GM23338 (cell line): ENCODE measurements around the gene MYO1D. TPM values are rescaled to one million over a fixed set of nuclear protein-coding genes. Genes with fewer than 3 reads are reported as not detected.

Source experiments
- ATAC-seq: fragments of 200-7000 bp; cut with Tn5 transposase; 3 replicates; pipeline ENCODE4 v1.9.1; 2020
- DNase-seq: peaks from one replicate; pipeline ENCODE4 v3.0.0-alpha.2; 2015; ENCODE audit warnings: low spot score
- H2AFZ ChIP-seq: fragments of 200-600 bp; sonication (generic); 2 replicates; pipeline ENCODE4 v1.8.0; 2016; ENCODE audit warnings: antibody characterized with exemption, mild to moderate bottlenecking, moderate library complexity
- H3F3A ChIP-seq: fragments of 200-600 bp; sonication (generic); replicated peaks from 2 replicates; pipeline ENCODE4 v1.8.0; 2017; ENCODE audit warnings: antibody characterized with exemption, mixed run types, low read depth
- H3K27ac ChIP-seq: fragments of 200-600 bp; sonication (generic); 2 replicates; pipeline ENCODE4 v1.6.1; 2016; ENCODE audit warnings: low read depth
- H3K27me3 ChIP-seq: fragments of 200-600 bp; sonication (generic); 2 replicates; pipeline ENCODE4 v1.8.0; 2016; ENCODE audit warnings: mild to moderate bottlenecking, mixed run types, moderate library complexity; ENCODE audit not compliant: insufficient read depth
- H3K36me3 ChIP-seq: fragments of 200-600 bp; sonication (generic); 2 replicates; pipeline ENCODE4 v1.8.0; 2016; ENCODE audit warnings: mild to moderate bottlenecking; ENCODE audit not compliant: insufficient read depth
- H3K4me1 ChIP-seq: fragments of 200-600 bp; sonication (generic); 2 replicates; pipeline ENCODE4 v1.8.0; 2016; ENCODE audit warnings: mild to moderate bottlenecking, moderate library complexity; ENCODE audit not compliant: insufficient read depth
- H3K4me2 ChIP-seq: fragments of 200-600 bp; sonication (generic); 2 replicates; pipeline ENCODE4 v1.7.1; 2017; ENCODE audit warnings: mixed run types
- H3K4me3 ChIP-seq: fragments of 200-600 bp; sonication (generic); 2 replicates; pipeline ENCODE4 v1.6.1; 2016; ENCODE audit warnings: mixed run types
- H3K79me2 ChIP-seq: fragments of 200-600 bp; sonication (generic); replicated peaks from 2 replicates; pipeline ENCODE4 v1.8.0; 2017; ENCODE audit warnings: mild to moderate bottlenecking; ENCODE audit not compliant: insufficient read depth
- H3K9me2 ChIP-seq: fragments of 200-600 bp; sonication (generic); 2 replicates; pipeline ENCODE4 v1.8.0; 2017; ENCODE audit not compliant: insufficient read depth
- H4K20me1 ChIP-seq: fragments of 200-600 bp; sonication (generic); replicated peaks from 2 replicates; pipeline ENCODE4 v1.8.0; 2017; ENCODE audit warnings: mild to moderate bottlenecking; ENCODE audit not compliant: insufficient read depth
- H3K27ac Mint-ChIP-seq: 2 replicates; pipeline ENCODE4 v1.8.0; 2020; ENCODE audit warnings: inconsistent platforms, mild to moderate bottlenecking, moderate library complexity, mixed read lengths
- H3K27me3 Mint-ChIP-seq: 3 replicates; pipeline ENCODE4 v1.8.0; 2022; ENCODE audit warnings: low read depth, mild to moderate bottlenecking, moderate library complexity, mixed read lengths, inconsistent platforms; ENCODE audit not compliant: insufficient read depth, poor library complexity
- H3K36me3 Mint-ChIP-seq: 3 replicates; pipeline ENCODE4 v1.8.0; 2021; ENCODE audit warnings: low read depth, mild to moderate bottlenecking, inconsistent platforms, moderate library complexity, mixed read lengths
- H3K4me1 Mint-ChIP-seq: 3 replicates; pipeline ENCODE4 v1.8.0; 2020; ENCODE audit warnings: mild to moderate bottlenecking, inconsistent platforms, mixed read lengths
- H3K4me3 Mint-ChIP-seq: 3 replicates; pipeline ENCODE4 v1.8.0; 2021; ENCODE audit warnings: moderate library complexity, mild to moderate bottlenecking, inconsistent platforms, mixed read lengths
- H3K9me3 Mint-ChIP-seq: 3 replicates; pipeline ENCODE4 v1.8.0; 2020; ENCODE audit warnings: moderate library complexity, mild to moderate bottlenecking, inconsistent platforms, mixed read lengths
- CREB1 ChIP-seq: fragments of 250-450 bp; sonication (Bioruptor Pico); IDR thresholded peaks from 2 replicates; pipeline ENCODE4 v1.5.0; 2020; ENCODE audit warnings: low read depth, mild to moderate bottlenecking, moderate library complexity
- CTCF ChIP-seq, 2 experiments: fragments of 200-600 bp in 1 of 2; sonication (generic) in 1 of 2; conservative IDR thresholded peaks; 2 replicates each; pipeline versions ENCODE4 v1.5.1 to v1.6.1; 2016 to 2017; ENCODE audit warnings: antibody characterized with exemption in 2 of 2, low read depth in 2 of 2, mild to moderate bottlenecking in 2 of 2, moderate library complexity in 1 of 2
- ETS1 ChIP-seq: IDR thresholded peaks from 2 replicates; pipeline ENCODE4 v1.6.1; 2016; ENCODE audit warnings: antibody characterized with exemption
- EZH2 ChIP-seq: fragments of 200-600 bp; sonication (generic); IDR thresholded peaks from one replicate; pipeline ENCODE4 v1.8.0; 2017; ENCODE audit warnings: antibody characterized with exemption, mild to moderate bottlenecking, low read depth; ENCODE audit not compliant: unreplicated experiment
- EZH2phosphoT487 ChIP-seq: fragments of 200-600 bp; sonication (generic); IDR thresholded peaks from one replicate; pipeline ENCODE4 v1.8.1; 2018; ENCODE audit warnings: antibody characterized with exemption; ENCODE audit not compliant: unreplicated experiment
- JUNB ChIP-seq: IDR thresholded peaks from one replicate; pipeline ENCODE4 v1.6.1; 2016; ENCODE audit warnings: antibody characterized with exemption; ENCODE audit not compliant: unreplicated experiment
- NANOG ChIP-seq: IDR thresholded peaks from 2 replicates; pipeline ENCODE4 v1.6.1; 2016; ENCODE audit warnings: antibody characterized with exemption, borderline replicate concordance
- POLR2AphosphoS5 ChIP-seq: IDR thresholded peaks from 2 replicates; pipeline ENCODE4 v1.6.1; 2016; ENCODE audit warnings: antibody characterized with exemption, low read depth
- REST ChIP-seq: IDR thresholded peaks from one replicate; pipeline ENCODE4 v1.6.1; 2018; ENCODE audit warnings: antibody characterized with exemption; ENCODE audit not compliant: unreplicated experiment
- STAT1 ChIP-seq: IDR thresholded peaks from one replicate; pipeline ENCODE4 v1.6.1; 2016; ENCODE audit warnings: antibody characterized with exemption; ENCODE audit not compliant: unreplicated experiment
- ZNF114 ChIP-seq: fragments of 250-450 bp; sonication (Bioruptor Pico); IDR thresholded peaks from 2 replicates; pipeline ENCODE4 v1.5.0; 2020; ENCODE audit warnings: mild to moderate bottlenecking, moderate library complexity
- ZNF331 ChIP-seq: fragments of 250-450 bp; sonication (Bioruptor Pico); IDR thresholded peaks from 2 replicates; pipeline ENCODE4 v1.5.0; 2020; ENCODE audit warnings: low read depth, mild to moderate bottlenecking, moderate library complexity
- ZNF462 ChIP-seq: fragments of 250-450 bp; sonication (Bioruptor Pico); IDR thresholded peaks from 2 replicates; pipeline ENCODE4 v1.5.0; 2020; ENCODE audit warnings: mild to moderate bottlenecking, moderate library complexity
- polyA plus RNA-seq: library from polyadenylated mRNA; unstranded; fragments of >200 nt; fragmentation: Nextera tagmentation; extraction: Ambion mirVana; gene quantifications from 2 replicates; pipeline ENCODE4 v1.2.1, GENCODE V29; 2016
- total RNA-seq: library from RNA; depleted of rRNA; stranded (reverse); fragments of >200 nt; shearing (Covaris generic); gene quantifications from 2 replicates; pipeline ENCODE4 v1.2.3, GENCODE V29; 2014

The MYO1D gene
- total and polyA plus RNA-seq, 2 experiments from 2014 or later, result 8.6 to 28.6 TPM

- Mint-ChIP-seq H3K4me3 (no peak overlapping the region), H3K9me3 (no peaks in the 10 kb centered on the region; the same call in 2 of the 3 replicates), H3K27ac (no peak overlapping the region), H3K36me3 (no peaks in the 10 kb centered on the region; the same call in 2 of the 3 replicates), H3K4me1 (no peaks in the 10 kb centered on the region), H3K27me3 (no peaks in the 10 kb centered on the region)
- Histone ChIP-seq H3K4me3 (no peak overlapping the region), H3K27me3 (no peaks in the 10 kb centered on the region), H3K27ac (no peak overlapping the region), H3K4me1 (no peaks in the 10 kb centered on the region), H3K9me2 (no peaks in the 10 kb centered on the region), H4K20me1 (no peaks in the 10 kb centered on the region), H3K36me3 (no peaks in the 10 kb centered on the region), H3K79me2 (no peaks in the 10 kb centered on the region), H3F3A (no peaks in the 10 kb centered on the region), H2AFZ (no peak overlapping the region), H3K4me2 (no peak overlapping the region)
- DNase-seq (no peak), ATAC-seq (no peak)
- no peak for TF ChIP-seq EZH2
- TF ChIP-seq ZNF462 (CRISPR knock-in tag), result no peak
- no peak for TF ChIP-seq ZNF331 (CRISPR knock-in tag)
- no peak for TF ChIP-seq POLR2AphosphoS5
- TF ChIP-seq REST, result no peak
- no peak for TF ChIP-seq ETS1
- TF ChIP-seq JUNB, result no peak
- no peak for TF ChIP-seq EZH2phosphoT487
- TF ChIP-seq NANOG, result no peak
- TF ChIP-seq CTCF (conservative IDR thresholded peaks at IDR 0.05; ENCODE audit: low read depth in 2 of 2), result no peak
- no peak for TF ChIP-seq ZNF114 (CRISPR knock-in tag)
- no peak for TF ChIP-seq CREB1 (CRISPR knock-in tag)
- TF ChIP-seq STAT1, result no peak
Observed at GRCh38 chr17:32894245-32894644, 17.3 kb upstream of the MYO1D start.
